ENCODE data around the gene SCN8A.
"Not testable (repeated sequence)": the region's sequence is repeated elsewhere in the genome, so short reads cannot be mapped to it uniquely, and the experiment has no call there.

SCN8A gene

GRCh38 chr12:51591016-51591901, at the start of gene SCN8A:
TSS of gene SCN8A (plus strand) at chr12:51591233. CDS start at chr12:51662818, 71,585 bp downstream.
- DNase-seq (ENCODE audit: low spot score): no peak
- no peak within 1 kb of the TSS for H3K27ac ChIP-seq

DNA sequence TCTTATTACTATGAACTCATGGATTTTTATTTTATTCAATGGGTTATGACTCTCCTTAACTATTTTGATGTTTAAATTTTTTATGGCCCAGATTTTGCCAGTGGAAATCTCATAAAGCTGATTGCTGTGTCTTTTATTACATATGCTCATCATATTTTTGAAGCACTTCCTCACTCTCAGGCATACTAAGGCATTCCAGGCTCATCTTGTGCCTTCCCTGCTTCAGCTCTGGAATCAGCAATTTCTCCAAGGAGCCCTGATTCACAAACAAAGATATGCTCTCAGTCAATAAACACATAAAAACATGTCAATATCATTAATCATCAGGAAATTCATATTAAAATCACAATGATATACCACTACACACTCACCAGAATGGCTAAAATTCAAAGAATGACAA, 44.9 kb upstream of the SCN8A start:
- no peak overlapping the region for H3K4me3 ChIP-seq
- TF ChIP-seq CTCF (IDR thresholded peaks at IDR 0.05): no peak
- no peak for DNase-seq (ENCODE audit: low spot score)
- H3K27ac ChIP-seq: no peak overlapping the region

More at GRCh38 chr12:51591016-51591901, at the start of gene SCN8A:
- peak within 1 kb of the TSS; percentile 76 for H3K4me3 ChIP-seq
- TF ChIP-seq CTCF (IDR thresholded peaks at IDR 0.05): no peak

GRCh38 chr12:51547606-51548005, 43.4 kb upstream of the SCN8A start:
- no peak for TF ChIP-seq CTCF (IDR thresholded peaks at IDR 0.05)
- H3K4me3 ChIP-seq: no peak overlapping the region
- no peak overlapping the region for H3K27ac ChIP-seq
- no peak for DNase-seq (ENCODE audit: low spot score)

DNA sequence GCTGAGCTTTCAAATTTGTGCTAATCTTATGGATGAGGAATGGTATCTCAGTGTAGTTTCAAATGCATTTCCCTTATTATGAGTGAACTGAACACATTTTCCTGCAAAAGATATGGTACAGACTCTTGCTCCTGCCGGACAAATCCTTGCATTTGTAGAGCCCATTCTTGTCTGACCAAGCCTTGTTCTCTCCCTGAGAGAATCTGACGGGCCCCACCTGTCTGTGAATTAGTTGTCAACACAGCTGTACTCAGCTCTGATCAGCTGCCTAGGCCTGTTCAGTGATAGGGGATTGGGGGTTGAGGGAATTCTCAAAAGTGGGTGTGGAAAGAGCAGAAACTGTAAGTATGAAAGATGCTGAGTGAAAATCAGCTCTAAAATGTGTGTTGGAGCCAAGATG, 42.8 kb upstream of the SCN8A start:
- H3K4me3 ChIP-seq: no peak overlapping the region
- no peak for DNase-seq (ENCODE audit: low spot score)
- TF ChIP-seq CTCF (IDR thresholded peaks at IDR 0.05): no peak

DNA sequence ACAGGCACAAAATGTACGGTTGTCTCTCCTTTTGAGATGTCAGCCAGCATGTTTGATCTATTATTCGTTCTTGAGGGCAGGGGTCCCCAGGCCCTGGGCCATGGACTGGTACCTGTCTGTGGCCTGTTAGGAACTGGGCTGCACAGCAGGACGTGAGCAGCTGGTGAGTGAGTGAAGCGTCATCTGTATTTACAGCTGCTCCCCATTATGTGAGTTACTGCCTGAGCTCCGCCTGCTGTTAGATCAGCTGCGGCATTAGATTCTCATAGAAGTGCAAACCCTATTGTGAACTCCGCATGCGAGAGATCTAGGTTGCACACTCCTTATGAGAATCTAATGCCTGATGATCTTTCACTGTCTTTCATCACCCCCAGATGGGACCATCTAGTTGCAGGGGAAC, 41.4 kb upstream of the SCN8A start:
- H3K27ac ChIP-seq: no peak overlapping the region
- no peak for TF ChIP-seq CTCF (IDR thresholded peaks at IDR 0.05)
- H3K4me3 ChIP-seq: no peak overlapping the region
- no peak for DNase-seq (ENCODE audit: low spot score)

More for the DNA sequence above, 42.8 kb upstream of the SCN8A start:
- no peak overlapping the region for H3K27ac ChIP-seq

- H3K27ac ChIP-seq; DNase-seq (ENCODE audit: low spot score); H3K4me3 ChIP-seq: not testable (repeated sequence)
These were observed 22.6 kb upstream of the SCN8A start for GRCh38 chr12:51568271-51569032.

- TF ChIP-seq CTCF (IDR thresholded peaks at IDR 0.05): no peak
- Histone ChIP-seq H3K4me3 (no peak overlapping the region), H3K27ac (no peak overlapping the region)
- DNase-seq (ENCODE audit: low spot score): no peak
These were observed 11.6 kb upstream of the SCN8A start for GRCh38 chr12:51579321-51579850.
